ENCODE measurements around the gene TSPAN13.

DNA sequence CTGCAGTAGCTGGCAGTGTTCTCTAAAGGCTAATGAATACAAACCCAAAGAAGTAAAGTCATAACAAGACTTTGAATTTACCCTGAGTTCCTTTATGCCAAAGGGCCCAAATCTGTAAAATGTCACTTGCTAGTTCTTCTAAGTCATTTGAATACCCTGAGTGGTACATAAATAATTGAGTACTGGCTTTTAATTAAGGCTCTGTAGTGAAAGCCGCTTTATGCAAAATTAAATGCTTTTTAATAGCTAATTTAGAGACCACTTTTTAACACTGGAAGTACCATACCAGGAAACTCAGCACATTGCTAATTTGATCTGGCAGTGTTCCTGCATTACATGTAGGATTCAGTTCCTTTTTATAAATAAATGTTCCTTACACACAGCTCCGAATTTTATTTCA lies 24.0 kb upstream of the TSPAN13 start:
- TF ChIP-seq TOX (CRISPR knock-in tag; IDR thresholded peaks at IDR 0.05; ENCODE audit: borderline replicate concordance) = no peak
- TF ChIP-seq ZFP3 (CRISPR knock-in tag; IDR thresholded peaks at IDR 0.05) = no peak
- TF ChIP-seq, protein P1, sequence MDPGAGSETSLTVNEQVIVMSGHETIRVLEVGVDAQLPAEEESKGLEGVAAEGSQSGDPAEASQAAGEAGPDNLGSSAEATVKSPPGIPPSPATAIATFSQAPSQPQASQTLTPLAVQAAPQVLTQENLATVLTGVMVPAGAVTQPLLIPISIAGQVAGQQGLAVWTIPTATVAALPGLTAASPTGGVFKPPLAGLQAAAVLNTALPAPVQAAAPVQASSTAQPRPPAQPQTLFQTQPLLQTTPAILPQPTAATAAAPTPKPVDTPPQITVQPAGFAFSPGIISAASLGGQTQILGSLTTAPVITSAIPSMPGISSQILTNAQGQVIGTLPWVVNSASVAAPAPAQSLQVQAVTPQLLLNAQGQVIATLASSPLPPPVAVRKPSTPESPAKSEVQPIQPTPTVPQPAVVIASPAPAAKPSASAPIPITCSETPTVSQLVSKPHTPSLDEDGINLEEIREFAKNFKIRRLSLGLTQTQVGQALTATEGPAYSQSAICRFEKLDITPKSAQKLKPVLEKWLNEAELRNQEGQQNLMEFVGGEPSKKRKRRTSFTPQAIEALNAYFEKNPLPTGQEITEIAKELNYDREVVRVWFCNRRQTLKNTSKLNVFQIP (CRISPR knock-in tag; IDR thresholded peaks at IDR 0.05; ENCODE audit: borderline replicate concordance, low read depth) = no peak
- no peak for TF ChIP-seq ZFP30 (CRISPR knock-in tag; IDR thresholded peaks at IDR 0.05)
- TF ChIP-seq, protein P2, sequence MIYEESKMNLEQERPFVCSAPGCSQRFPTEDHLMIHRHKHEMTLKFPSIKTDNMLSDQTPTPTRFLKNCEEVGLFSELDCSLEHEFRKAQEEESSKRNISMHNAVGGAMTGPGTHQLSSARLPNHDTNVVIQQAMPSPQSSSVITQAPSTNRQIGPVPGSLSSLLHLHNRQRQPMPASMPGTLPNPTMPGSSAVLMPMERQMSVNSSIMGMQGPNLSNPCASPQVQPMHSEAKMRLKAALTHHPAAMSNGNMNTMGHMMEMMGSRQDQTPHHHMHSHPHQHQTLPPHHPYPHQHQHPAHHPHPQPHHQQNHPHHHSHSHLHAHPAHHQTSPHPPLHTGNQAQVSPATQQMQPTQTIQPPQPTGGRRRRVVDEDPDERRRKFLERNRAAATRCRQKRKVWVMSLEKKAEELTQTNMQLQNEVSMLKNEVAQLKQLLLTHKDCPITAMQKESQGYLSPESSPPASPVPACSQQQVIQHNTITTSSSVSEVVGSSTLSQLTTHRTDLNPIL (CRISPR knock-in tag; IDR thresholded peaks at IDR 0.05; ENCODE audit: low read depth) = no peak
- no peak for TF ChIP-seq BACH2 (CRISPR knock-in tag; IDR thresholded peaks at IDR 0.05; ENCODE audit: borderline replicate concordance)
- no peak for TF ChIP-seq SNAI2 (CRISPR knock-in tag; IDR thresholded peaks at IDR 0.05)
- TF ChIP-seq TCF4 (CRISPR knock-in tag; IDR thresholded peaks at IDR 0.05; ENCODE audit: borderline replicate concordance) = no peak
- no peak for TF ChIP-seq RARB (CRISPR knock-in tag; IDR thresholded peaks at IDR 0.05)
- no peak for TF ChIP-seq ISL1 (CRISPR knock-in tag; IDR thresholded peaks at IDR 0.05)
